GM12878 (cell line): ENCODE results near the gene TUT4. TPM values are rescaled to one million over a fixed set of nuclear protein-coding genes. Genes with fewer than 3 reads are reported as not detected.

Source experiments
- ATAC-seq: fragments of 200-7000 bp; cut with Tn5 transposase; 3 replicates; pipeline ENCODE4 v1.9.1; 2020; ENCODE audit warnings: mild to moderate bottlenecking, moderate library complexity
- BruUV-seq: library from RNA; stranded (reverse); fragments of 400-500 nt; replicated peaks from 2 replicates; lab custom pipeline; 2021; lab: Mats Ljungman, UMichigan
- CTCF ChIA-PET: fragments of 300-600 bp; sonication (Branson Sonifier 250); formaldehyde crosslinking; extraction: SDS; loops from one replicate; lab custom pipeline; 2021; ENCODE audit warnings: inconsistent platforms; lab: Yijun Ruan, JAX
- POLR2A ChIA-PET: fragments of 350-600 bp; formaldehyde crosslinking; extraction: SDS; loops from one replicate; lab custom pipeline; 2021; ENCODE audit warnings: inconsistent platforms; lab: Charles Lee
- RAD21 ChIA-PET: fragments of 300-600 bp; sonication (Branson Sonifier 250); formaldehyde crosslinking; loops from one replicate; lab custom pipeline; 2023; ENCODE audit warnings: antibody characterized with exemption; ENCODE audit not compliant: unreplicated experiment; lab: Charles Lee
- SMC1A ChIA-PET: fragments of 300-600 bp; sonication (Branson Sonifier 250); formaldehyde crosslinking; loops from one replicate; lab custom pipeline; 2023; ENCODE audit not compliant: unreplicated experiment, uncharacterized antibody; lab: Charles Lee
- DNase-seq: peaks from one replicate; pipeline ENCODE4 v3.0.0-alpha.2; 2011; ENCODE audit warnings: low read depth, low spot score
- FAIRE-seq: peaks from 3 replicates; lab custom pipeline; 2011; peaks lifted over from hg19 to GRCh38; lab: Jason Lieb, UNC
- H2AFZ ChIP-seq: 2 replicates; pipeline ENCODE4 v1.6.0; 2011; ENCODE audit warnings: low read depth, low read length, control low read depth; ENCODE audit not compliant: control insufficient read depth
- H3K27ac ChIP-seq: 2 replicates; pipeline ENCODE4 v1.5.1; 2011; ENCODE audit warnings: control low read depth; ENCODE audit not compliant: control insufficient read depth, insufficient read depth
- H3K27me3 ChIP-seq, 2 experiments: replicated peaks in 1 of 2; 2 replicates each; pipeline versions ENCODE4 v1.6.0 to v1.6.1; 2011; ENCODE audit warnings: low read length in 1 of 2; ENCODE audit not compliant: control insufficient read depth in 2 of 2, insufficient read depth in 2 of 2
- H3K36me3 ChIP-seq, 2 experiments: 2 replicates each; pipeline ENCODE4 v1.5.1; 2011; ENCODE audit warnings: low read length in 1 of 2; ENCODE audit not compliant: control insufficient read depth in 2 of 2, insufficient read depth in 2 of 2
- H3K4me1 ChIP-seq: 2 replicates; pipeline ENCODE4 v1.6.1; 2011; ENCODE audit warnings: mild to moderate bottlenecking, low read length, moderate library complexity, mixed read lengths; ENCODE audit not compliant: control insufficient read depth, insufficient read depth
- H3K4me2 ChIP-seq: 2 replicates; pipeline ENCODE4 v1.6.0; 2011; ENCODE audit warnings: control low read depth; ENCODE audit not compliant: control insufficient read depth, insufficient read depth
- H3K4me3 ChIP-seq: fragments of 200-600 bp; sonication (generic); 2 replicates; pipeline ENCODE4 v1.5.1; 2016
- H3K79me2 ChIP-seq: 2 replicates; pipeline ENCODE4 v1.6.0; 2011; ENCODE audit warnings: low read length; ENCODE audit not compliant: control insufficient read depth, insufficient read depth
- H3K9ac ChIP-seq: 2 replicates; pipeline ENCODE4 v1.8.0; 2011; ENCODE audit warnings: low read length, control low read depth, mixed read lengths; ENCODE audit not compliant: control insufficient read depth, insufficient read depth
- H3K9me3 ChIP-seq: replicated peaks from 3 replicates; pipeline ENCODE4 v1.5.1; 2011; ENCODE audit warnings: mild to moderate bottlenecking, low read length; ENCODE audit not compliant: control insufficient read depth, insufficient read depth
- H4K20me1 ChIP-seq: 2 replicates; pipeline ENCODE4 v1.6.0; 2011; ENCODE audit not compliant: control insufficient read depth, insufficient read depth
- BRCA1 ChIP-seq: IDR thresholded peaks from 2 replicates; pipeline ENCODE4 v1.6.1; 2011; ENCODE audit warnings: low read depth, low read length, improper control_type of control experiment
- FOXK2 ChIP-seq: fragments of 450-650 bp; IDR thresholded peaks from 2 replicates; pipeline ENCODE4 v1.6.1; 2017; ENCODE audit warnings: mild to moderate bottlenecking, moderate library complexity
- HDGF ChIP-seq: fragments of 450-650 bp; IDR thresholded peaks from 2 replicates; pipeline ENCODE4 v1.6.1; 2016; ENCODE audit warnings: antibody characterized with exemption
- IKZF2 ChIP-seq, 2 experiments: fragments of 450-650 bp; IDR thresholded peaks; 2 replicates each; pipeline ENCODE4 v1.6.1; 2017; ENCODE audit warnings: mild to moderate bottlenecking in 2 of 2, moderate library complexity in 2 of 2
- NBN ChIP-seq: fragments of 450-650 bp; IDR thresholded peaks from 2 replicates; pipeline ENCODE4 v1.6.1; 2016
- NFIC ChIP-seq: IDR thresholded peaks from 2 replicates; pipeline ENCODE4 v1.6.1; 2012; ENCODE audit warnings: low read depth, mild to moderate bottlenecking, inconsistent platforms, low read length, moderate library complexity
- POLR2A ChIP-seq: IDR thresholded peaks from 2 replicates; pipeline ENCODE4 v1.6.1; 2011; ENCODE audit warnings: low read depth, mild to moderate bottlenecking, low read length
- POLR2AphosphoS5 ChIP-seq: IDR thresholded peaks from 2 replicates; pipeline ENCODE4 v1.6.1; 2011; ENCODE audit warnings: mild to moderate bottlenecking, low read length, inconsistent platforms
- RELA ChIP-seq: fragments of 450-650 bp; IDR thresholded peaks from 2 replicates; pipeline ENCODE4 v1.8.0; 2014; ENCODE audit warnings: borderline replicate concordance; ENCODE audit not compliant: partially characterized antibody
- SIN3A ChIP-seq: IDR thresholded peaks from 2 replicates; pipeline ENCODE4 v1.6.1; 2012; ENCODE audit warnings: low read depth, low read length, improper control_type of control experiment
- SUZ12 ChIP-seq: fragments of 200-600 bp; sonication (generic); IDR thresholded peaks from one replicate; pipeline ENCODE4 v1.6.1; 2018; ENCODE audit warnings: antibody characterized with exemption, mild to moderate bottlenecking; ENCODE audit not compliant: unreplicated experiment
- TARDBP ChIP-seq: IDR thresholded peaks from 2 replicates; pipeline ENCODE4 v1.6.1; 2016; ENCODE audit warnings: borderline replicate concordance
- ZNF622 ChIP-seq: fragments of 450-650 bp; IDR thresholded peaks from 2 replicates; pipeline ENCODE4 v1.6.1; 2017; ENCODE audit warnings: mild to moderate bottlenecking, inconsistent platforms
- WGBS: methylation state at CpG from one replicate; pipeline ENCODE4 v1.1.6; 2016; ENCODE audit warnings: low lambda C conversion rate; ENCODE audit not compliant: insufficient replicate concordance, insufficient coverage; ENCODE audit errors: missing lambda C conversion rate; 5-methylcytosine and 5-hydroxymethylcytosine counted together
- in situ Hi-C: fragments of 300-500 bp; cut with MboI; formaldehyde crosslinking; loops from 9 replicates; pipeline ENCODE4 v1.14.3; 2018; ENCODE audit warnings: mixed read lengths
- intact Hi-C: fragments of 100-400 bp; cut with micrococcal nuclease; formaldehyde crosslinking; loops from one replicate; pipeline ENCODE4 v1.14.2; 2022; ENCODE audit not compliant: unreplicated experiment
- polyA plus RNA-seq, 11 experiments: library from polyadenylated mRNA; depleted of rRNA in 4 of 11; unstranded in 6 of 11; stranded (reverse) in 5 of 11; fragments of >200 nt; fragmentation: Nextera tagmentation in 4 of 11; fragmentation: Illumina TruSeq in 1 of 11; extraction: Ambion mirVana in 4 of 11; extraction: Trizol in 1 of 11; gene quantifications; 1 replicate in 1 of 11; 2 replicates in 10 of 11; pipeline versions ENCODE4 v1.2.1 to v1.2.3, GENCODE V29; 2011 to 2016; ENCODE audit warnings: inconsistent platforms in 2 of 11, missing spikeins in 2 of 11, low read depth in 1 of 11
- total RNA-seq, 4 experiments: library from RNA; depleted of rRNA in 3 of 4; stranded (reverse); fragments of >200 nt in 3 of 4; fragmentation: Illumina TruSeq in 1 of 4; extraction: Trizol in 1 of 4; gene quantifications; 2 replicates each; pipeline versions ENCODE4 v1.2.1 to v1.2.3, GENCODE V29; 2013 to 2021
- TF ChIP-seq, protein P1 (sequence below): fragments of 450-650 bp; IDR thresholded peaks from 2 replicates; pipeline ENCODE4 v1.6.1; 2017; ENCODE audit warnings: borderline replicate concordance

The TUT4 gene
- total and polyA plus RNA-seq, 10 of the 15 experiments (the other 5 are each of a cell fraction or from before 2014, with no cell fraction given): 9.4 to 40.7 (median 27.6) TPM

DNA sequence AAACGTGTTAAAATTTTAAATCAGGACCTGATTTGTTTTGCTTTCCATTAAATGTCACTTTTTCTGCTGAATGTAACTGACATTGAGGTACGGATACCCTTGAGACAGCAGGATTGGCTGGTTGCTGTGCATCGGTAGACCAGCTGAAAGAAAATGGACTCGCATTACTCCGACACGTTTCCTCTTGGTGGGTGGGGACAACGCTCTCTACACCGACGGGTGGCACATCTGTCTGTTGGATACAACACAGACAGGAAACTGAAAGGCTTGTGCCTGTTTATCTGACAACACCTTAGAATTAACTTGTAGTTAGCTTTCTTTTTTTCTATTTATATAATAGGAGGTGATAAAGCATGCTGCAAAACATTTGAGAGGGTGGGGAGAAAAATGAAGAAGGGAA lies 129.1 kb downstream of the TUT4 start:
- 31% methylated on average over 9 of the region's 9 CpGs for WGBS
- SMC1A ChIA-PET: interaction anchor here (0.6 kb wide), 1 partner anchor 191 kb away, joined by 3 read pairs; no protein-coding TSS in a partner anchor
- no peak for ATAC-seq
- H3K9ac ChIP-seq: no peak overlapping the region
- H3K27ac ChIP-seq: no peak overlapping the region
- POLR2A ChIA-PET: no interaction called here
- no peaks in the 10 kb centered on the region for H3K27me3 ChIP-seq
- H3K4me3 ChIP-seq: no peak overlapping the region
- no peaks in the 10 kb centered on the region for H4K20me1 ChIP-seq
- FAIRE-seq: no peak
- no TSS peak for BruUV-seq
- no peak overlapping the region for H2AFZ ChIP-seq
- H3K36me3 ChIP-seq: peaks cover 0 to 7% of the 10 kb centered on the region in 2 experiments; a peak in 2 of 4 replicates
- TF ChIP-seq RELA (no peak), POLR2A (peak; percentile 35; the same call in 1 of the 2 replicates)
- in situ Hi-C loops: no loop called here
- CTCF ChIA-PET: no interaction called here
- no peaks in the 10 kb centered on the region for H3K4me1 ChIP-seq
- no peaks in the 10 kb centered on the region for H3K9me3 ChIP-seq
- intact Hi-C loops: no loop called here
- no peaks in the 10 kb centered on the region for H3K79me2 ChIP-seq
- RAD21 ChIA-PET: interaction anchor here (1.6 kb wide), 1 partner anchor 54 kb away, joined by 3 read pairs; no protein-coding TSS in a partner anchor
- no peak for DNase-seq
- no peak overlapping the region for H3K4me2 ChIP-seq

DNA sequence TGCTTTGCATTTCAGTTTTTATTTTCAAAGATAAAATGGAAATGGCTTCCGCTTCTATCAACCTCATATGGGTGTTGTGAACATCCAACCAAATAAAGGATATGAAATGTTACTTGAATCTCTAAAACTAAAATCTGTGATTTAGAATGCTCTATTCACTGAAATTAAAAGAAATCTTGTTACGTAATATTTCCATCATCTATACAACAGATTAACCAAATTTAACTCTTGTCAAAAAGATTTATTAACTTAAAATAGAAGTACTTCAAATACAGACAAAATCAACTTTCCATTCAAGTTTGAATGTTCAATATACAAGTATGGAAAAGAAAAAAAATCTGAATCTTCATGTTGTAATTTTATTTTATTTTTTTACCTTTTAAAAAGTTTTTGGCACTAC lies 129.8 kb downstream of the TUT4 start:
- ATAC-seq: no peak
- Histone ChIP-seq H3K36me3 (peaks cover 0 to 12% of the 10 kb centered on the region in 2 experiments; a peak in 2 of 4 replicates), H2AFZ (no peak overlapping the region), H3K4me1 (no peaks in the 10 kb centered on the region), H3K27ac (no peak overlapping the region), H3K27me3 (no peaks in the 10 kb centered on the region), H3K79me2 (no peaks in the 10 kb centered on the region), H4K20me1 (no peaks in the 10 kb centered on the region), H3K4me2 (no peak overlapping the region), H3K4me3 (no peak overlapping the region), H3K9me3 (no peaks in the 10 kb centered on the region), H3K9ac (no peak overlapping the region)
- CTCF ChIA-PET: interaction anchor here (0.6 kb wide), 1 partner anchor 619 kb away, joined by 3 read pairs; no protein-coding TSS in a partner anchor
- 98% methylated on average over 2 of the region's 2 CpGs for WGBS
- no peak for TF ChIP-seq SUZ12
- TF ChIP-seq SIN3A: no peak
- TF ChIP-seq NFIC: no peak
- TF ChIP-seq FOXK2: no peak
- no peak for TF ChIP-seq POLR2AphosphoS5
- TF ChIP-seq TARDBP: no peak
- TF ChIP-seq, protein P1, sequence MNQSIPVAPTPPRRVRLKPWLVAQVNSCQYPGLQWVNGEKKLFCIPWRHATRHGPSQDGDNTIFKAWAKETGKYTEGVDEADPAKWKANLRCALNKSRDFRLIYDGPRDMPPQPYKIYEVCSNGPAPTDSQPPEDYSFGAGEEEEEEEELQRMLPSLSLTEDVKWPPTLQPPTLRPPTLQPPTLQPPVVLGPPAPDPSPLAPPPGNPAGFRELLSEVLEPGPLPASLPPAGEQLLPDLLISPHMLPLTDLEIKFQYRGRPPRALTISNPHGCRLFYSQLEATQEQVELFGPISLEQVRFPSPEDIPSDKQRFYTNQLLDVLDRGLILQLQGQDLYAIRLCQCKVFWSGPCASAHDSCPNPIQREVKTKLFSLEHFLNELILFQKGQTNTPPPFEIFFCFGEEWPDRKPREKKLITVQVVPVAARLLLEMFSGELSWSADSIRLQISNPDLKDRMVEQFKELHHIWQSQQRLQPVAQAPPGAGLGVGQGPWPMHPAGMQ: no peak
- no peak for TF ChIP-seq BRCA1
- TF ChIP-seq NBN: no peak
- TF ChIP-seq HDGF: no peak
- TF ChIP-seq IKZF2 (IDR thresholded peaks at IDR 0.05): no peak
- TF ChIP-seq ZNF622: no peak
- POLR2A ChIA-PET: no interaction called here
- SMC1A ChIA-PET: no interaction called here
- FAIRE-seq: no peak
- RAD21 ChIA-PET: no interaction called here
- no TSS peak for BruUV-seq
- in situ Hi-C loops: no loop called here
- intact Hi-C loops: no loop called here
- no peak for DNase-seq
